A673 (cell line): ENCODE measurements around the gene PARD6G.

Experiments used
- EZH2 ChIP-seq: fragments of 200-600 bp; sonication (generic); IDR thresholded peaks from 2 replicates; pipeline ENCODE4 v1.6.1; 2017; ENCODE audit warnings: borderline replicate concordance, low read depth, mild to moderate bottlenecking, mixed read lengths, antibody characterized with exemption, low read length; ENCODE audit not compliant: poor library complexity, severe bottlenecking
- TF ChIP-seq, protein P1 (sequence below): fragments of 300-800, 200-600 bp; sonication (generic); conservative IDR thresholded peaks from 2 replicates; pipeline ENCODE4 v1.5.1; 2017; ENCODE audit warnings: low read depth, mild to moderate bottlenecking, antibody characterized with exemption, low read length, moderate library complexity, mixed read lengths

DNA sequence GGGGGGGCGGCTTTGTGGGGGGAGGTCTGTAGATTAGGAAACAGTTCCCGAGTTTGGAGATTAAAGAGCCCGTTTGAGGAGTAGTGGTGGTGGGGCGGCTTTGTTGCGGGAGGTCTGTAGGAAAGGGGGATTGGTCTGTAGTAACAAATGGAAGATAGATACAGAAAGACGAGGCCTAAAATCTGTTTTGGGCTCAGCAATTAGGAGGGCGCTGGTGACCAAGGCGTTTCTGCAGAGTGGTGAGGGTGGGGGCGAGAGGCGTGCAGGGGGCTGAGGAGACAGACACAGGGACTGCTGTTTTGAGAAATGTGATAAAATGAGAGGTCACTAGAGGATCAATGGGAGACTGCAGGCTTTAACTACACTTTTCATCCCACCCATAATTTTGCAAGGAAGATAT, 139.9 kb downstream of the PARD6G start:
- TF ChIP-seq, protein P1, sequence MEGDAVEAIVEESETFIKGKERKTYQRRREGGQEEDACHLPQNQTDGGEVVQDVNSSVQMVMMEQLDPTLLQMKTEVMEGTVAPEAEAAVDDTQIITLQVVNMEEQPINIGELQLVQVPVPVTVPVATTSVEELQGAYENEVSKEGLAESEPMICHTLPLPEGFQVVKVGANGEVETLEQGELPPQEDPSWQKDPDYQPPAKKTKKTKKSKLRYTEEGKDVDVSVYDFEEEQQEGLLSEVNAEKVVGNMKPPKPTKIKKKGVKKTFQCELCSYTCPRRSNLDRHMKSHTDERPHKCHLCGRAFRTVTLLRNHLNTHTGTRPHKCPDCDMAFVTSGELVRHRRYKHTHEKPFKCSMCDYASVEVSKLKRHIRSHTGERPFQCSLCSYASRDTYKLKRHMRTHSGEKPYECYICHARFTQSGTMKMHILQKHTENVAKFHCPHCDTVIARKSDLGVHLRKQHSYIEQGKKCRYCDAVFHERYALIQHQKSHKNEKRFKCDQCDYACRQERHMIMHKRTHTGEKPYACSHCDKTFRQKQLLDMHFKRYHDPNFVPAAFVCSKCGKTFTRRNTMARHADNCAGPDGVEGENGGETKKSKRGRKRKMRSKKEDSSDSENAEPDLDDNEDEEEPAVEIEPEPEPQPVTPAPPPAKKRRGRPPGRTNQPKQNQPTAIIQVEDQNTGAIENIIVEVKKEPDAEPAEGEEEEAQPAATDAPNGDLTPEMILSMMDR = no peak
- TF ChIP-seq EZH2 = no peak
